NCI-H2081 treated with DMSO at 0.1 percent for 48 hours (cell line): ENCODE results near the gene PLEKHB2.
"Not testable (repeated sequence)": the region's sequence is repeated elsewhere in the genome, so short reads cannot be mapped to it uniquely, and the experiment has no call there.

Experiments
- DNase-seq: peaks from one replicate; lab custom pipeline; 2025; lab: John Stamatoyannopoulos, UW

Gene PLEKHB2

GRCh38 chr2:131105156-131105949 is at the start of gene PLEKHB2:
Gene PLEKHB2 (plus strand): TSS chr2:131105336. CDS start chr2:131120942, 15,606 bp downstream.
- no peak for DNase-seq

- no peak for DNase-seq
These were observed 48.8 kb upstream of the PLEKHB2 start for GRCh38 chr2:131056204-131056931.

- DNase-seq, result no peak
These were observed 48.2 kb upstream of the PLEKHB2 start for GRCh38 chr2:131056932-131057287.

GRCh38 chr2:131058214-131058843 is 46.8 kb upstream of the PLEKHB2 start:
- DNase-seq, result no peak

- no peak for DNase-seq
These were observed 46.2 kb upstream of the PLEKHB2 start for GRCh38 chr2:131058920-131059319.

- no peak for DNase-seq
These were observed 41.4 kb upstream of the PLEKHB2 start for GRCh38 chr2:131063501-131064283.

- no peak for DNase-seq
These were observed 40.3 kb upstream of the PLEKHB2 start for GRCh38 chr2:131064589-131065512.

GRCh38 chr2:131067465-131068125 is 37.5 kb upstream of the PLEKHB2 start:
- no peak for DNase-seq

- not testable (repeated sequence) for DNase-seq
These were observed 37.0 kb upstream of the PLEKHB2 start for GRCh38 chr2:131068172-131068571.

GRCh38 chr2:131075578-131075977 is 29.6 kb upstream of the PLEKHB2 start:
- DNase-seq, result not testable (repeated sequence)

- DNase-seq, result no peak
These were observed 28.4 kb upstream of the PLEKHB2 start for GRCh38 chr2:131076707-131077106.

GRCh38 chr2:131077182-131077846 is 27.8 kb upstream of the PLEKHB2 start:
- no peak for DNase-seq

- no peak for DNase-seq
These were observed 27.2 kb upstream of the PLEKHB2 start for GRCh38 chr2:131077966-131078365.

- DNase-seq, result not testable (repeated sequence)
These were observed 25.2 kb upstream of the PLEKHB2 start for GRCh38 chr2:131079931-131080330.

GRCh38 chr2:131081190-131081589 is 23.9 kb upstream of the PLEKHB2 start:
- no peak for DNase-seq

- no peak for DNase-seq
These were observed 19.5 kb upstream of the PLEKHB2 start for GRCh38 chr2:131085646-131086045.

GRCh38 chr2:131092458-131093005 is 12.6 kb upstream of the PLEKHB2 start:
- DNase-seq, result no peak

- DNase-seq, result peak; percentile 33
These were observed 12.0 kb upstream of the PLEKHB2 start, which contains the start of gene FAM168B for GRCh38 chr2:131093006-131093695. Gene FAM168B (minus strand): TSS chr2:131093460. CDS start chr2:131082646, 10,814 bp downstream.
